GM12878 (cell line): ENCODE results near the gene SESN1.

Source experiments
- CHD1 ChIP-seq: IDR thresholded peaks from 2 replicates; pipeline ENCODE4 v1.6.1; 2012; ENCODE audit warnings: low read depth, low read length, improper control_type of control experiment
- CTCF ChIP-seq, 3 experiments: IDR thresholded peaks in 2 of 3; conservative IDR thresholded peaks in 1 of 3; 2 replicates each; pipeline ENCODE4 v1.5.1; 2011; ENCODE audit warnings: low read depth in 3 of 3, low read length in 3 of 3, mild to moderate bottlenecking in 3 of 3, control low read depth in 2 of 3, moderate library complexity in 2 of 3, inconsistent platforms in 1 of 3, mixed read lengths in 1 of 3; ENCODE audit not compliant: control insufficient read depth in 2 of 3, insufficient read depth in 1 of 3; ENCODE audit errors: extremely low read depth in 1 of 3
- EZH2 ChIP-seq: IDR thresholded peaks from 2 replicates; pipeline ENCODE4 v1.6.1; 2012; ENCODE audit warnings: low read depth, mild to moderate bottlenecking, control low read depth, inconsistent platforms, low read length, borderline replicate concordance; ENCODE audit not compliant: control insufficient read depth
- KLF5 ChIP-seq: fragments of 450-650 bp; IDR thresholded peaks from 2 replicates; pipeline ENCODE4 v1.6.1; 2014; ENCODE audit warnings: mild to moderate bottlenecking; ENCODE audit not compliant: partially characterized antibody
- NR2C2 ChIP-seq: IDR thresholded peaks from 2 replicates; pipeline ENCODE4 v1.6.1; 2011; ENCODE audit warnings: borderline replicate concordance, low read depth; ENCODE audit not compliant: control insufficient read depth, insufficient read length
- PAX8 ChIP-seq: fragments of 450-650 bp; IDR thresholded peaks from 2 replicates; pipeline ENCODE4 v1.6.1; 2017; ENCODE audit warnings: mild to moderate bottlenecking, moderate library complexity
- YY1 ChIP-seq: IDR thresholded peaks from 2 replicates; pipeline ENCODE4 v1.6.1; 2011; ENCODE audit warnings: low read depth, mild to moderate bottlenecking, low read length

GRCh38 chr6:109051301-109052017 lies 43.2 kb downstream of the SESN1 start:
- TF ChIP-seq YY1 (no peak), NR2C2 (no peak), KLF5 (no peak), PAX8 (no peak), EZH2 (no peak), CHD1 (no peak), CTCF (IDR thresholded peaks at IDR 0.05 in 2 of 3, conservative IDR thresholded peaks at IDR 0.05 in 1 of 3; ENCODE audit: control insufficient read depth in 2 of 3, extremely low read depth in 1 of 3, insufficient read depth in 1 of 3, low read depth in 3 of 3, low read length in 3 of 3) (no peak)
